Measurements from ENCODE around the gene PCDHA9.
"Not testable (repeated sequence)": the region's sequence is repeated elsewhere in the genome, so short reads cannot be mapped to it uniquely, and the experiment has no call there.

PCDHA9 gene, protein sequence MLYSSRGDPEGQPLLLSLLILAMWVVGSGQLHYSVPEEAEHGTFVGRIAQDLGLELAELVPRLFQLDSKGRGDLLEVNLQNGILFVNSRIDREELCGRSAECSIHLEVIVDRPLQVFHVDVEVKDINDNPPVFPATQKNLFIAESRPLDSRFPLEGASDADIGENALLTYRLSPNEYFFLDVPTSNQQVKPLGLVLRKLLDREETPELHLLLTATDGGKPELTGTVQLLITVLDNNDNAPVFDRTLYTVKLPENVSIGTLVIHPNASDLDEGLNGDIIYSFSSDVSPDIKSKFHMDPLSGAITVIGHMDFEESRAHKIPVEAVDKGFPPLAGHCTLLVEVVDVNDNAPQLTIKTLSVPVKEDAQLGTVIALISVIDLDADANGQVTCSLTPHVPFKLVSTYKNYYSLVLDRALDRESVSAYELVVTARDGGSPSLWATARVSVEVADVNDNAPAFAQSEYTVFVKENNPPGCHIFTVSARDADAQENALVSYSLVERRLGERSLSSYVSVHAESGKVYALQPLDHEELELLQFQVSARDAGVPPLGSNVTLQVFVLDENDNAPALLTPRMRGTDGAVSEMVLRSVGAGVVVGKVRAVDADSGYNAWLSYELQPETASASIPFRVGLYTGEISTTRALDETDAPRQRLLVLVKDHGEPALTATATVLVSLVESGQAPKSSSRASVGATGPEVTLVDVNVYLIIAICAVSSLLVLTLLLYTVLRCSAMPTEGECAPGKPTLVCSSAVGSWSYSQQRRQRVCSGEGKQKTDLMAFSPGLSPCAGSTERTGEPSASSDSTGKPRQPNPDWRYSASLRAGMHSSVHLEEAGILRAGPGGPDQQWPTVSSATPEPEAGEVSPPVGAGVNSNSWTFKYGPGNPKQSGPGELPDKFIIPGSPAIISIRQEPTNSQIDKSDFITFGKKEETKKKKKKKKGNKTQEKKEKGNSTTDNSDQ

DNA sequence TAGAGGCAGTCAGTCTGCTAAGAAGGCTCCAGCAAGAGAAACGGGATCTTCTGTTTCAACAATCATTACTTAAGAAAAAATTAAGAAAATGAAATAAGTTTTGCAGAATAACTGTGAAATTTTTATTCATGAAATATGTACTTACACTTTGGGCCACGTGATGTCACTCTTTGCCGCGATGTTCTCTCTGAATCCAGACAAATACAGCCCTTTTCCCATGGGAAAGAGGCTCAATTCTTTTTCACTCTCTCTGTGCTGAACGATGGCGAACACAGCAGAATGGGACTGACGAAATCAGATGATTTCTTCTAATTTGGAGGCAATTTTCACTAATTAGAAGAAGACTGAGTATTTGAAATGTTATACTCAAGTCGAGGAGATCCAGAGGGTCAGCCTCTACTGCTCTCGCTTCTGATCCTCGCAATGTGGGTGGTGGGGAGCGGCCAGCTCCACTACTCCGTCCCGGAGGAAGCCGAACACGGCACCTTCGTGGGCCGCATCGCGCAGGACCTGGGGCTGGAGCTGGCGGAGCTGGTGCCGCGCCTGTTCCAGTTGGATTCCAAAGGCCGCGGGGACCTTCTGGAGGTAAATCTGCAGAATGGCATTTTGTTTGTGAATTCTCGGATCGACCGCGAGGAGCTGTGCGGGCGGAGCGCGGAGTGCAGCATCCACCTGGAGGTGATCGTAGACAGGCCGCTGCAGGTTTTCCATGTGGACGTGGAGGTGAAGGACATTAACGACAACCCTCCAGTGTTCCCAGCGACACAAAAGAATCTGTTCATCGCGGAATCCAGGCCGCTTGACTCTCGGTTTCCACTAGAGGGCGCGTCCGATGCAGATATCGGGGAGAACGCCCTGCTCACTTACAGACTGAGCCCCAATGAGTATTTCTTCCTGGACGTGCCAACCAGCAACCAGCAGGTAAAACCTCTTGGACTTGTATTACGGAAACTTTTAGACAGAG is at the start of gene PCDHA9:
Gene PCDHA9 (plus strand): TSS at position 244 of the 964 bp plus-strand sequence. CDS start 114 bp downstream, at position 358.
- in situ Hi-C loops (cut with HindIII; ENCODE audit: low pct_unique_long_range_greater_than_20kb, low sequenced_read_pairs); DNase-seq (ENCODE audit: low read depth in 1 of 2, low spot score in 1 of 2): not testable (repeated sequence)

DNA sequence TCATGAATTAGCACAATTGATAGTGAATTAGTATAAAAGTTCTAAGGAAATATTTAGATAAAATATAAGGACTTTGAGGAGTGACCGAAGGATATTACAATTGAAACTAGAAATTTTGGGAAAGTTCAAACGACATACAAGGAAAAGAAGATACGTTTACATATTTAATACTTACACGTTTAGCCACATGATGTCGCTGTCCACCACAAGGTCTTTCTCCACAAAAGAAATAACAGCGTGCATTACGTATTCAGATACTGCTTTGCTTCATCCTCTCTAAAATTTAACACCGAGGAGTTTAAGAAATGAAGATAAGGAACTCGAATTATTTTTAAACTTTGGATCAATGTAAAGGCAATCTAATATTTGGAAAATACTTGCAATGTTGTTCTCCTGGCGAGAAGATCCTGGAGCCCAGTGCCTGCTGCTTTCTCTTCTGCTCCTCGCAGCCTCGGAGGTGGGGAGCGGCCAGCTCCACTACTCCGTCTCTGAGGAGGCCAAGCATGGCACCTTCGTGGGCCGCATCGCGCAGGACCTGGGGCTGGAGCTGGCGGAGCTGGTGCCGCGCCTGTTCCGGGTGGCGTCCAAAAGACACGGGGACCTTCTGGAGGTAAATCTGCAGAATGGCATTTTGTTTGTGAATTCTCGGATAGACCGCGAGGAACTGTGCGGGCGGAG is 47.2 kb upstream of the PCDHA9 start, which contains the start of gene PCDHA3:
Gene PCDHA3 (plus strand): TSS at position 242 of the 678 bp plus-strand sequence.
- in situ Hi-C loops (cut with HindIII; ENCODE audit: low pct_unique_long_range_greater_than_20kb, low sequenced_read_pairs): no loop called here
- DNase-seq (ENCODE audit: low read depth in 1 of 2, low spot score in 1 of 2): peak; percentile 73 to 88

DNA sequence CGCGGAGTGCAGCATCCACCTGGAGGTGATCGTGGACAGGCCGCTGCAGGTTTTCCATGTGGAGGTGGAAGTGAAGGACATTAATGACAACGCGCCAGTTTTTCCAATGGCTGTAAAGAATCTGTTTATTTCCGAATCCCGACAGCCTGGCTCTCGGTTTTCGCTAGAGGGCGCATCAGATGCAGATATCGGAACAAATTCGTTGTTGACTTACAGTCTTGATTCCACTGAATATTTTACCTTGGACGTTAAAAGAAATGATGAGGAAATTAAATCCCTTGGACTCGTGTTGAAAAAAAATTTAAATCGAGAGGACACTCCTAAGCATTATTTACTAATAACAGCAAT is 46.7 kb upstream of the PCDHA9 start:
- peak; percentile 79 to 86 for DNase-seq (ENCODE audit: low read depth in 1 of 2, low spot score in 1 of 2)
- no peak for TF ChIP-seq JUND (IDR thresholded peaks at IDR 0.05; ENCODE audit: low read depth)
- in situ Hi-C loops (cut with HindIII; ENCODE audit: low pct_unique_long_range_greater_than_20kb, low sequenced_read_pairs): no loop called here

More for the DNA sequence above, 47.2 kb upstream of the PCDHA9 start, which contains the start of gene PCDHA3:
- no peak for TF ChIP-seq JUND (IDR thresholded peaks at IDR 0.05; ENCODE audit: low read depth)

DNA sequence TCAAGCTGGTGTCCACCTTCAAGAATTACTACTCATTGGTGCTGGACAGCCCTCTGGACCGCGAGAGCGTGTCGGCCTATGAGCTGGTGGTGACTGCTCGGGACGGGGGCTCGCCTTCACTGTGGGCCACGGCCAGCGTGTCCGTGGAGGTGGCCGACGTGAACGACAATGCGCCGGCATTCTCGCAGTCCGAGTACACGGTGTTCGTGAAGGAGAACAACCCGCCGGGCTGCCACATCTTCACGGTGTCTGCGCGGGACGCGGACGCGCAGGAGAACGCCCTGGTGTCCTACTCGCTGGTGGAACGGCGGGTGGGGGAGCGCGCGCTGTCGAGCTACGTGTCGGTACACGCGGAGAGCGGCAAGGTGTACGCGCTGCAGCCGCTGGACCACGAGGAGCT is 45.8 kb upstream of the PCDHA9 start:
- in situ Hi-C loops (cut with HindIII; ENCODE audit: low pct_unique_long_range_greater_than_20kb, low sequenced_read_pairs); DNase-seq (ENCODE audit: low read depth in 1 of 2, low spot score in 1 of 2): not testable (repeated sequence)

DNA sequence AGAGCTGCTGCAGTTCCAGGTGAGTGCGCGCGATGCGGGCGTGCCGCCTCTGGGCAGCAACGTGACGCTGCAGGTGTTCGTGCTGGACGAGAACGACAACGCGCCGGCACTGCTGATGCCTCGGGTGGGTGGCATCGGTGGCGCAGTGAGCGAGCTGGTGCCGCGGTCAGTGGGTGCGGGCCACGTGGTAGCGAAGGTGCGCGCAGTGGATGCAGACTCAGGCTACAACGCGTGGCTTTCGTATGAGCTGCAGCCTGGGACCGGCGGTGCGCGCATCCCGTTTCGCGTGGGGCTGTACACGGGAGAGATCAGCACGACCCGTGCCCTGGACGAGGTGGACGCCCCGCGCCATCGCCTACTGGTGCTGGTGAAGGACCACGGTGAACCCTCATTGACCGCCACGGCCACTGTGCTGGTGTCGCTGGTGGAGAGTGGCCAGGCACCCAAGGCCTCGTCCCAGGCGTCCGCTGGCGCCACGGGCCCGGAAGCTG is 45.4 kb upstream of the PCDHA9 start:
- no peak for DNase-seq (ENCODE audit: low read depth in 1 of 2, low spot score in 1 of 2)
- no peak for TF ChIP-seq JUND (IDR thresholded peaks at IDR 0.05; ENCODE audit: low read depth)
- in situ Hi-C loops (cut with HindIII; ENCODE audit: low pct_unique_long_range_greater_than_20kb, low sequenced_read_pairs): no loop called here

DNA sequence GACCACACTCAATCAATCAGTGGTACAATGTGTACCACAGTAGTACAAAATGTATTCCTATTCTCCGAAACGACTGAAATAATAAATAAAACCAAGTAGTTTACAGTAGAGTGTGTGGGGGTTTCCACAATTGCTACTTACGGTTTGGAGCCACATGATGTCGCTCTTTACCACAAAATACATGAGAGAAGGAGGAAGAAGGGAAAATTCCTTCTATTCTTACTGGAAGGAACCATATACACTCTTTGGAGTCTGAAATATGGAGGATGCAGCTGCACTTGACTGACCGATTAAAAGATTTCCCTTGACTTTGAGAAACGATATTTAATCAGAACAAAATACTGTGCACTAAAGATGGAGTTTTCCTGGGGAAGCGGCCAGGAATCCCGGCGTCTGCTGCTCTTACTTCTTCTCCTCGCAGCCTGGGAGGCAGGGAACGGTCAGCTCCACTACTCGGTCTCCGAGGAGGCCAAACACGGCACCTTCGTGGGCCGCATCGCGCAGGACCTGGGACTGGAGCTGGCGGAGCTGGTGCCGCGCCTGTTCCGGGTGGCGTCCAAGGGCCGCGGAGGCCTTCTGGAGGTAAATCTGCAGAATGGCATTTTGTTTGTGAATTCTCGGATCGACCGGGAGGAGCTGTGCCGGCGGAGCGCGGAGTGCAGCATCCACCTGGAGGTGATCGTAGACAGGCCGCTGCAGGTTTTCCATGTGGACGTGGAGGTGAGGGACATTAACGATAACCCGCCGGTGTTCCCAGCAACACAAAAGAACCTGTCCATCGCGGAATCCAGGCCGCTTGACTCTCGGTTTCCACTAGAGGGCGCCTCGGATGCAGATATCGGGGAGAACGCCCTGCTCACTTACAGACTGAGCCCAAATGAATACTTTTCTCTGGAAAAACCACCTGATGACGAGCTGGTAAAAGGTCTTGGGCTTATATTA is 41.1 kb upstream of the PCDHA9 start, which contains the start of gene PCDHA4:
Gene PCDHA4 (plus strand): TSS at position 235 of the 942 bp plus-strand sequence.
- DNase-seq (ENCODE audit: low read depth in 1 of 2, low spot score in 1 of 2): peak in 1 of 2 experiments; percentile 86
- in situ Hi-C loops (cut with HindIII; ENCODE audit: low pct_unique_long_range_greater_than_20kb, low sequenced_read_pairs): no loop called here
- TF ChIP-seq JUND (IDR thresholded peaks at IDR 0.05; ENCODE audit: low read depth): no peak

DNA sequence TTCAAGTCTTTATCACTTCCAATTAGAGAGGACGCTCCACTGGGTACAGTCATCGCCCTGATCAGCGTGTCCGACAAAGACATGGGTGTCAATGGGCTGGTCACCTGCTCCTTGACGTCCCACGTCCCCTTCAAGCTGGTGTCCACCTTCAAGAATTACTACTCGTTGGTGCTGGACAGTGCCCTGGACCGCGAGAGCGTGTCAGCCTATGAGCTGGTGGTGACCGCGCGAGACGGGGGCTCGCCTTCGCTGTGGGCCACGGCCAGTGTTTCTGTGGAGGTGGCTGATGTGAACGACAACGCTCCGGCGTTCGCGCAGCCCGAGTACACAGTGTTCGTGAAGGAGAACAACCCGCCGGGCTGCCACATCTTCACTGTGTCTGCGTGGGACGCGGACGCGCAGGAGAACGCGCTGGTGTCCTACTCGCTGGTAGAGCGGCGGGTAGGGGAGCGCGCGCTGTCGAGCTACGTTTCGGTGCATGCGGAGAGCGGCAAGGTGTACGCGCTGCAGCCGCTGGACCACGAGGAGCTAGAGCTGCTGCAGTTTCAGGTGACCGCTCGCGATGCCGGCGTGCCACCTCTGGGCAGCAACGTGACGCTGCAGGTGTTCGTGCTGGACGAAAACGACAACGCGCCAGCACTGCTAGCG is 39.8 kb upstream of the PCDHA9 start:
- in situ Hi-C loops (cut with HindIII; ENCODE audit: low pct_unique_long_range_greater_than_20kb, low sequenced_read_pairs): not testable (repeated sequence)

DNA sequence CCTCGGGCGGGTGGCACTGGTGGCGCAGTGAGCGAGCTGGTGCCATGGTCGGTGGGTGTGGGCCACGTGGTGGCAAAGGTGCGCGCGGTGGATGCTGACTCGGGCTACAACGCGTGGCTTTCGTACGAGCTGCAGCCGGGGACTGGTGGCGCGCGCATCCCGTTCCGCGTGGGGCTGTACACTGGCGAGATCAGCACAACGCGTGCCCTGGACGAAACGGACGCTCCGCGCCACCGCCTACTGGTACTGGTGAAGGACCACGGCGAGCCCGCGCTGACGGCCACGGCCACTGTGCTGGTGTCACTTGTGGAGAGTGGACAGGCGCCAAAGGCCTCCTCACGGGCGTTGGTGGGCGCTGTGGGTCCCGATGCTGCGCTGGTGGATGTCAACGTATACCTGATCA is 39.3 kb upstream of the PCDHA9 start:
- DNase-seq (ENCODE audit: low read depth in 1 of 2, low spot score in 1 of 2): no peak
- TF ChIP-seq JUND (IDR thresholded peaks at IDR 0.05; ENCODE audit: low read depth): no peak
- in situ Hi-C loops (cut with HindIII; ENCODE audit: low pct_unique_long_range_greater_than_20kb, low sequenced_read_pairs): no loop called here

More for the DNA sequence above, 39.8 kb upstream of the PCDHA9 start:
- not testable (repeated sequence) for DNase-seq (ENCODE audit: low read depth in 1 of 2, low spot score in 1 of 2)

DNA sequence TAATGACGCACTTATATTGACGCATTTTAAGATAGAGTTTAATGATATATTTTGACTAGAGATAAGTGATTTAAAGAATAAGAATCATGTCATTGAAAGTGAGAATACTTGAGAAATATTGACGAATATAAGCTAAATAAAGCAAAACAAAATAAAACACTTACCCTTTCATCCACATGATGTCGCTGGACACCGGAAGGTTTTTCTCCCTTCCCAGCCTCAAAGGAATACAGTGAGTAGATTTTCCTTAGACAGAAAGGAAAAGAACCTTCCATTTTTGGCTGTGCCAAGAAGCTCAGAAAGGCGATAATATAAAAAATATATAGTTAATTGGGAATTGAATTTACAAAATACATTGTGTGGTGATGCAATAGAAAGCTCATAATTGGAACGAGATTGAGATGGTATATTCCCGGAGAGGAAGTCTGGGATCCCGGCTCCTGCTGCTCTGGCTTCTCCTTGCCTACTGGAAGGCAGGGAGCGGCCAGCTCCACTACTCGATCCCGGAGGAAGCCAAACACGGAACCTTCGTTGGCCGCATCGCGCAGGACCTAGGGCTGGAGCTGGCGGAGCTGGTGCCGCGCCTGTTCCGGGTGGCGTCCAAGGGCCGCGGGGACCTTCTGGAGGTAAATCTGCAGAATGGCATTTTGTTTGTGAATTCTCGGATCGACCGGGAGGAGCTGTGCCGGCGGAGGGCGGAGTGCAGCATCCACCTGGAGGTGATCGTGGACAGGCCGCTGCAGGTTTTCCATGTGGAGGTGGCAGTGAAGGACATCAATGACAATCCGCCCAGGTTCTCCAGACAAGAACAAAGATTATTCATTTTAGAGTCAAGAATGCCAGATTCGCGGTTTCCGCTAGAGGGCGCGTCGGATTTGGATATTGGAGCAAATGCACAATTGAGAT is 26.6 kb upstream of the PCDHA9 start, which contains the start of gene PCDHA5:
Gene PCDHA5 (plus strand): TSS at position 239 of the 906 bp plus-strand sequence.
- in situ Hi-C loops (cut with HindIII; ENCODE audit: low pct_unique_long_range_greater_than_20kb, low sequenced_read_pairs): no loop called here
- DNase-seq (ENCODE audit: low read depth in 1 of 2, low spot score in 1 of 2): peak; percentile 90 to 91
- no peak for TF ChIP-seq JUND (IDR thresholded peaks at IDR 0.05; ENCODE audit: low read depth)

Data from T47D (cell line).